ENCODE measurements around the gene MAPT.

DNA sequence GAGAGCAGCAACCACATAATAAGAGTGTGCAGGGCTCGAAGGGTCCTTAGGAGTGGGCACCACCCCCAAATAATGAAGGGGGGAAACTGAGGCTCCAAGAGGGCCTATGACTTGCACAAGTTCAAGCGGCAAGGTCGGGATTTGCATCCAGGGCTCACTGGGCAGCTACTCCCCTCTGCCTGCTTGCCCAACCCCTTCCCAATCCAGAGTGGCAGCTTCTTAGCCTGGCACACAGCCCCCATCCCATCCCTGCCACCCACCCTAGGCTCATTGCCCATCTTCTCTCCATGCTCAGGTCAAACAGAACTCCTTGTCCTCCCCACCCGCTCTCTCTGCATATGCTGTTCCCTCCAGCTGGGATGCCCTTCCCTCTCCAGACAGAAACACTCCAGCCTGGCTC, 47.3 kb upstream of the MAPT start:
- TF ChIP-seq, protein P1, sequence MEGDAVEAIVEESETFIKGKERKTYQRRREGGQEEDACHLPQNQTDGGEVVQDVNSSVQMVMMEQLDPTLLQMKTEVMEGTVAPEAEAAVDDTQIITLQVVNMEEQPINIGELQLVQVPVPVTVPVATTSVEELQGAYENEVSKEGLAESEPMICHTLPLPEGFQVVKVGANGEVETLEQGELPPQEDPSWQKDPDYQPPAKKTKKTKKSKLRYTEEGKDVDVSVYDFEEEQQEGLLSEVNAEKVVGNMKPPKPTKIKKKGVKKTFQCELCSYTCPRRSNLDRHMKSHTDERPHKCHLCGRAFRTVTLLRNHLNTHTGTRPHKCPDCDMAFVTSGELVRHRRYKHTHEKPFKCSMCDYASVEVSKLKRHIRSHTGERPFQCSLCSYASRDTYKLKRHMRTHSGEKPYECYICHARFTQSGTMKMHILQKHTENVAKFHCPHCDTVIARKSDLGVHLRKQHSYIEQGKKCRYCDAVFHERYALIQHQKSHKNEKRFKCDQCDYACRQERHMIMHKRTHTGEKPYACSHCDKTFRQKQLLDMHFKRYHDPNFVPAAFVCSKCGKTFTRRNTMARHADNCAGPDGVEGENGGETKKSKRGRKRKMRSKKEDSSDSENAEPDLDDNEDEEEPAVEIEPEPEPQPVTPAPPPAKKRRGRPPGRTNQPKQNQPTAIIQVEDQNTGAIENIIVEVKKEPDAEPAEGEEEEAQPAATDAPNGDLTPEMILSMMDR (IDR thresholded peaks at IDR 0.05; ENCODE audit: borderline replicate concordance, extremely low read depth, low read length, poor library complexity, severe bottlenecking) = no peak
- no peak for TF ChIP-seq EZH2 (IDR thresholded peaks at IDR 0.05; ENCODE audit: borderline replicate concordance, low read depth, low read length, severe bottlenecking)
